Suppressor macrophage (primary cell): ENCODE results near the gene PNLDC1.
"Not testable (repeated sequence)": the region's sequence is repeated elsewhere in the genome, so short reads cannot be mapped to it uniquely, and the experiment has no call there.

Source experiments
- DNase-seq, 4 experiments: peaks; one replicate each; pipeline ENCODE4 v3.0.0-alpha.2; 2020 to 2022

PNLDC1 gene

GRCh38 chr6:159778542-159779103 lies 21.5 kb upstream of the PNLDC1 start:
- DNase-seq: no peak

- DNase-seq: no peak
Observed at GRCh38 chr6:159788276-159788675, 11.8 kb upstream of the PNLDC1 start.

GRCh38 chr6:159788753-159789376 lies 11.2 kb upstream of the PNLDC1 start:
- peak; percentile 47 to 68 (median 62) for DNase-seq

- DNase-seq: peak; percentile 99 to 100 (median 100)
Observed at GRCh38 chr6:159789377-159790148, 10.5 kb upstream of the PNLDC1 start, which contains the start of gene TCP1. Gene TCP1, minus strand, starts transcription at chr6:159789602. Its CDS starts 134 bp downstream, at chr6:159789468.

- peak; percentile 96 to 99 (median 98) for DNase-seq
Observed at GRCh38 chr6:159790149-159790955, 9.7 kb upstream of the PNLDC1 start, which contains the start of gene MRPL18. Gene MRPL18, plus strand, starts transcription at chr6:159790467. Its CDS starts 121 bp downstream, at chr6:159790588.

GRCh38 chr6:159790956-159791598 lies 9.0 kb upstream of the PNLDC1 start:
- DNase-seq: peak; percentile 31 to 46 (median 41)

GRCh38 chr6:159794976-159795375 lies 5.1 kb upstream of the PNLDC1 start:
- DNase-seq: not testable (repeated sequence)

GRCh38 chr6:159797554-159797953 lies 2.5 kb upstream of the PNLDC1 start:
- DNase-seq: no peak

- DNase-seq: peak in 1 of 4 experiments; percentile 11
Observed at GRCh38 chr6:159801935-159802334, 1.9 kb downstream of the PNLDC1 start.

- DNase-seq: no peak
Observed at GRCh38 chr6:159804504-159804903, 4.4 kb downstream of the PNLDC1 start.

- DNase-seq: no peak
Observed at GRCh38 chr6:159805440-159806020, 5.5 kb downstream of the PNLDC1 start.

GRCh38 chr6:159806021-159806458 lies 6.0 kb downstream of the PNLDC1 start:
- no peak for DNase-seq

GRCh38 chr6:159807150-159807858 lies 7.2 kb downstream of the PNLDC1 start:
- DNase-seq: no peak

- no peak for DNase-seq
Observed at GRCh38 chr6:159808647-159809046, 8.6 kb downstream of the PNLDC1 start.

- no peak for DNase-seq
Observed at GRCh38 chr6:159809149-159809548, 9.1 kb downstream of the PNLDC1 start.

GRCh38 chr6:159813781-159814180 lies 13.7 kb downstream of the PNLDC1 start:
- DNase-seq: no peak

- no peak for DNase-seq
Observed at GRCh38 chr6:159815410-159815809, 15.3 kb downstream of the PNLDC1 start.

GRCh38 chr6:159816775-159817174 lies 16.7 kb downstream of the PNLDC1 start:
- not testable (repeated sequence) for DNase-seq

GRCh38 chr6:159817951-159818739 lies 18.1 kb downstream of the PNLDC1 start:
- DNase-seq: peak in 3 of 4 experiments; percentile 10 to 18 (median 18)

GRCh38 chr6:159819098-159819497 lies 19.0 kb downstream of the PNLDC1 start:
- DNase-seq: no peak
